ENCODE data around the gene USP17L12. TPM values are rescaled to one million over a fixed set of nuclear protein-coding genes. Genes with fewer than 3 reads are reported as not detected.
"Not testable (repeated sequence)": the region's sequence is repeated elsewhere in the genome, so short reads cannot be mapped to it uniquely, and the experiment has no call there.

The USP17L12 gene
- polyA plus RNA-seq, 2 of the 4 experiments (the other 2 are of a cell fraction): not detected

DNA sequence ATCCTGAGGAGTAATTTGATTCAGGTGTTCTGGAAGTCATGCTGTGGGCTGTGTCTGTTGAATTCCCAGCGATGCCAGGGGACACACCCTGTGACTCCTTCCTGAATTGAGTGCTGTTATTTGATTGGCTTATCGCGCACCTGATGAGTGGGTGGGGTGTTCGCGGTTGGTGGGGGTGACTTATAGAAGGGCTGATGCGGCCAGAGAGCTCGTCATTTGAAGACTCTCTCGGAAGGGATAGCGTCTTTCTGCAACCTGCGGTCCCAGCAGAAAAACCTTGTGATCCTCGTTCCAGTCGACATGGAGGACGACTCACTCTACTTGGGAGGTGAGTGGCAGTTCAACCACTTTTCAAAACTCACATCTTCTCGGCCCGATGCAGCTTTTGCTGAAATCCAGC is 37.9 kb downstream of the USP17L12 start, which contains the start of gene USP17L20:
TSS of gene USP17L20 (plus strand) at position 301 of the 400 bp plus-strand sequence. CDS start at position 301, 0 bp downstream.
- H3K4me1 ChIP-seq; POLR2A ChIA-PET; H3K4me2 ChIP-seq; H3K9me3 ChIP-seq; FAIRE-seq; CTCF ChIA-PET; H3K27ac ChIP-seq; DNase-seq (ENCODE audit: low read depth in 1 of 2, low spot score in 1 of 2); ATAC-seq; H3K4me3 ChIP-seq: not testable (repeated sequence)
- WGBS (ENCODE audit: missing lambda C conversion rate): no CpG with 5 or more reads among the region's 15 CpGs

DNA sequence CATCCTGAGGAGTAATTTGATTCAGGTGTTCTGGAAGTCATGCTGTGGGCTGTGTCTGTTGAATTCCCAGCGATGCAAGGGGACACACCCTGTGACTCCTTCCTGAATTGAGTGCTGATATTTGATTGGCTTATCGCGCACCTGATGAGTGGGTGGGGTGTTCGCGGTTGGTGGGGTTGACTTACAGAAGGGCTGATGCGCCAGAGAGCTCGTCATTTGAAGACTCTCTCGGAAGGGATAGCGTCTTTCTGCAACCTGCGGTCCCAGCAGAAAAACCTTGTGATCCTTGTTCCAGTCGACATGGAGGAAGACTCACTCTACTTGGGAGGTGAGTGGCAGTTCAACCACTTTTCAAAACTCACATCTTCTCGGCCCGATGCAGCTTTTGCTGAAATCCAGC is 42.6 kb downstream of the USP17L12 start, which contains the start of gene USP17L21:
TSS of gene USP17L21 (plus strand) at position 301 of the 400 bp plus-strand sequence. CDS start at position 301, 0 bp downstream.
- H3K4me3 ChIP-seq; POLR2A ChIA-PET; ATAC-seq; DNase-seq (ENCODE audit: low read depth in 1 of 2, low spot score in 1 of 2); H3K27ac ChIP-seq; H3K9me3 ChIP-seq; H3K4me1 ChIP-seq; FAIRE-seq; CTCF ChIA-PET; H3K4me2 ChIP-seq: not testable (repeated sequence)
- WGBS (ENCODE audit: missing lambda C conversion rate): no CpG with 5 or more reads among the region's 13 CpGs

DNA sequence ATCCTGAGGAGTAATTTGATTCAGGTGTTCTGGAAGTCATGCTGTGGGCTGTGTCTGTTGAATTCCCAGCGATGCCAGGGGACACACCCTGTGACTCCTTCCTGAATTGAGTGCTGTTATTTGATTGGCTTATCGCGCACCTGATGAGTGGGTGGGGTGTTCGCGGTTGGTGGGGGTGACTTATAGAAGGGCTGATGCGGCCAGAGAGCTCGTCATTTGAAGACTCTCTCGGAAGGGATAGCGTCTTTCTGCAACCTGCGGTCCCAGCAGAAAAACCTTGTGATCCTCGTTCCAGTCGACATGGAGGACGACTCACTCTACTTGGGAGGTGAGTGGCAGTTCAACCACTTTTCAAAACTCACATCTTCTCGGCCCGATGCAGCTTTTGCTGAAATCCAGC is 47.4 kb downstream of the USP17L12 start, which contains the start of gene USP17L22:
TSS of gene USP17L22 (plus strand) at position 301 of the 400 bp plus-strand sequence. CDS start at position 301, 0 bp downstream.
- ATAC-seq; H3K27ac ChIP-seq; H3K4me2 ChIP-seq; POLR2A ChIA-PET; FAIRE-seq; H3K4me1 ChIP-seq; H3K9me3 ChIP-seq; H3K4me3 ChIP-seq; DNase-seq (ENCODE audit: low read depth in 1 of 2, low spot score in 1 of 2); CTCF ChIA-PET: not testable (repeated sequence)
- no CpG with 5 or more reads among the region's 15 CpGs for WGBS (ENCODE audit: missing lambda C conversion rate)

Other genes with a start within 250 kb of the USP17L12 start
- gene FAM90A26, start 49.7 kb upstream of the USP17L12 start, polyA plus RNA-seq (2011; rRNA removed): not detected in 2 replicates
- gene FAM90A26, start 49.7 kb upstream of the USP17L12 start, polyA plus RNA-seq (2017; fragmentation: RNase III; extraction: RNeasy Plus Mini Kit Qiagen cat#74134 plus additional on column Dnase treatment): not detected in 3 replicates
- gene USP17L10, start 9.5 kb upstream of the USP17L12 start, polyA plus RNA-seq (2011; rRNA removed): not detected in 2 replicates
- gene USP17L10, start 9.5 kb upstream of the USP17L12 start, polyA plus RNA-seq (2017; fragmentation: RNase III; extraction: RNeasy Plus Mini Kit Qiagen cat#74134 plus additional on column Dnase treatment): not detected in 3 replicates
- gene USP17L11, start 4.7 kb upstream of the USP17L12 start, polyA plus RNA-seq (2011; rRNA removed): not detected in 2 replicates
- gene USP17L11, start 4.7 kb upstream of the USP17L12 start, polyA plus RNA-seq (2017; fragmentation: RNase III; extraction: RNeasy Plus Mini Kit Qiagen cat#74134 plus additional on column Dnase treatment): not detected in 3 replicates
- not detected in 2 replicates for gene USP17L13, start 4.7 kb downstream of the USP17L12 start, polyA plus RNA-seq (2011; rRNA removed)
- gene USP17L13, start 4.7 kb downstream of the USP17L12 start, polyA plus RNA-seq (2017; fragmentation: RNase III; extraction: RNeasy Plus Mini Kit Qiagen cat#74134 plus additional on column Dnase treatment): not detected in 3 replicates
- not detected in 2 replicates for gene USP17L15, start 14.2 kb downstream of the USP17L12 start, polyA plus RNA-seq (2011; rRNA removed)
- gene USP17L15, start 14.2 kb downstream of the USP17L12 start, polyA plus RNA-seq (2017; fragmentation: RNase III; extraction: RNeasy Plus Mini Kit Qiagen cat#74134 plus additional on column Dnase treatment): not detected in 3 replicates
- not detected in 2 replicates for gene USP17L17, start 23.7 kb downstream of the USP17L12 start, polyA plus RNA-seq (2011; rRNA removed)
- not detected in 3 replicates for gene USP17L17, start 23.7 kb downstream of the USP17L12 start, polyA plus RNA-seq (2017; fragmentation: RNase III; extraction: RNeasy Plus Mini Kit Qiagen cat#74134 plus additional on column Dnase treatment)
- not detected in 2 replicates for gene USP17L18, start 28.5 kb downstream of the USP17L12 start, polyA plus RNA-seq (2011; rRNA removed)
- gene USP17L18, start 28.5 kb downstream of the USP17L12 start, polyA plus RNA-seq (2017; fragmentation: RNase III; extraction: RNeasy Plus Mini Kit Qiagen cat#74134 plus additional on column Dnase treatment): not detected in 3 replicates
- not detected in 2 replicates for gene USP17L19, start 33.2 kb downstream of the USP17L12 start, polyA plus RNA-seq (2011; rRNA removed)
- not detected in 3 replicates for gene USP17L19, start 33.2 kb downstream of the USP17L12 start, polyA plus RNA-seq (2017; fragmentation: RNase III; extraction: RNeasy Plus Mini Kit Qiagen cat#74134 plus additional on column Dnase treatment)
- not detected in 2 replicates for gene USP17L20, start 38.0 kb downstream of the USP17L12 start, polyA plus RNA-seq (2011; rRNA removed)
- not detected in 3 replicates for gene USP17L20, start 38.0 kb downstream of the USP17L12 start, polyA plus RNA-seq (2017; fragmentation: RNase III; extraction: RNeasy Plus Mini Kit Qiagen cat#74134 plus additional on column Dnase treatment)
- gene USP17L21, start 42.7 kb downstream of the USP17L12 start, polyA plus RNA-seq (2011; rRNA removed): not detected in 2 replicates
- not detected in 3 replicates for gene USP17L21, start 42.7 kb downstream of the USP17L12 start, polyA plus RNA-seq (2017; fragmentation: RNase III; extraction: RNeasy Plus Mini Kit Qiagen cat#74134 plus additional on column Dnase treatment)
- not detected in 2 replicates for gene USP17L22, start 47.5 kb downstream of the USP17L12 start, polyA plus RNA-seq (2011; rRNA removed)
- gene USP17L22, start 47.5 kb downstream of the USP17L12 start, polyA plus RNA-seq (2017; fragmentation: RNase III; extraction: RNeasy Plus Mini Kit Qiagen cat#74134 plus additional on column Dnase treatment): not detected in 3 replicates
- gene USP17L24, start 105.0 kb downstream of the USP17L12 start, polyA plus RNA-seq (2011; rRNA removed): not detected in 2 replicates
- gene USP17L24, start 105.0 kb downstream of the USP17L12 start, polyA plus RNA-seq (2017; fragmentation: RNase III; extraction: RNeasy Plus Mini Kit Qiagen cat#74134 plus additional on column Dnase treatment): not detected in 3 replicates
- not detected in 2 replicates for gene USP17L25, start 109.8 kb downstream of the USP17L12 start, polyA plus RNA-seq (2011; rRNA removed)
- gene USP17L25, start 109.8 kb downstream of the USP17L12 start, polyA plus RNA-seq (2017; fragmentation: RNase III; extraction: RNeasy Plus Mini Kit Qiagen cat#74134 plus additional on column Dnase treatment): not detected in 3 replicates
- gene USP17L26, start 114.5 kb downstream of the USP17L12 start, polyA plus RNA-seq (2011; rRNA removed): not detected in 2 replicates
- gene USP17L26, start 114.5 kb downstream of the USP17L12 start, polyA plus RNA-seq (2017; fragmentation: RNase III; extraction: RNeasy Plus Mini Kit Qiagen cat#74134 plus additional on column Dnase treatment): not detected in 3 replicates
- not detected in 2 replicates for gene USP17L5, start 119.3 kb downstream of the USP17L12 start, polyA plus RNA-seq (2011; rRNA removed)
- not detected in 3 replicates for gene USP17L5, start 119.3 kb downstream of the USP17L12 start, polyA plus RNA-seq (2017; fragmentation: RNase III; extraction: RNeasy Plus Mini Kit Qiagen cat#74134 plus additional on column Dnase treatment)
- not detected in 2 replicates for gene USP17L27, start 124.0 kb downstream of the USP17L12 start, polyA plus RNA-seq (2011; rRNA removed)
- gene USP17L27, start 124.0 kb downstream of the USP17L12 start, polyA plus RNA-seq (2017; fragmentation: RNase III; extraction: RNeasy Plus Mini Kit Qiagen cat#74134 plus additional on column Dnase treatment): not detected in 3 replicates
- not detected in 2 replicates for gene USP17L28, start 128.7 kb downstream of the USP17L12 start, polyA plus RNA-seq (2011; rRNA removed)
- not detected in 3 replicates for gene USP17L28, start 128.7 kb downstream of the USP17L12 start, polyA plus RNA-seq (2017; fragmentation: RNase III; extraction: RNeasy Plus Mini Kit Qiagen cat#74134 plus additional on column Dnase treatment)
- gene USP17L29, start 133.5 kb downstream of the USP17L12 start, polyA plus RNA-seq (2011; rRNA removed): not detected in 2 replicates
- not detected in 3 replicates for gene USP17L29, start 133.5 kb downstream of the USP17L12 start, polyA plus RNA-seq (2017; fragmentation: RNase III; extraction: RNeasy Plus Mini Kit Qiagen cat#74134 plus additional on column Dnase treatment)
- gene USP17L30, start 143.0 kb downstream of the USP17L12 start, polyA plus RNA-seq (2011; rRNA removed): not detected in 2 replicates
- not detected in 3 replicates for gene USP17L30, start 143.0 kb downstream of the USP17L12 start, polyA plus RNA-seq (2017; fragmentation: RNase III; extraction: RNeasy Plus Mini Kit Qiagen cat#74134 plus additional on column Dnase treatment)
- not detected in 2 replicates for gene DEFB131A, start 224.3 kb downstream of the USP17L12 start, polyA plus RNA-seq (2011; rRNA removed)
- gene DEFB131A, start 224.3 kb downstream of the USP17L12 start, polyA plus RNA-seq (2017; fragmentation: RNase III; extraction: RNeasy Plus Mini Kit Qiagen cat#74134 plus additional on column Dnase treatment): not detected in 3 replicates

Measured in A549 (cell line).